ENCODE data around the gene LRRK1.

Gene LRRK1

GRCh38 chr15:100881573-100882336 is 37.4 kb upstream of the LRRK1 start:
- DNase-seq (ENCODE audit: low spot score), result no peak
- in situ Hi-C loops (cut with MboI; ENCODE audit: low sequenced_read_pairs, unreplicated experiment), result no loop called here
- TF ChIP-seq, protein P1, sequence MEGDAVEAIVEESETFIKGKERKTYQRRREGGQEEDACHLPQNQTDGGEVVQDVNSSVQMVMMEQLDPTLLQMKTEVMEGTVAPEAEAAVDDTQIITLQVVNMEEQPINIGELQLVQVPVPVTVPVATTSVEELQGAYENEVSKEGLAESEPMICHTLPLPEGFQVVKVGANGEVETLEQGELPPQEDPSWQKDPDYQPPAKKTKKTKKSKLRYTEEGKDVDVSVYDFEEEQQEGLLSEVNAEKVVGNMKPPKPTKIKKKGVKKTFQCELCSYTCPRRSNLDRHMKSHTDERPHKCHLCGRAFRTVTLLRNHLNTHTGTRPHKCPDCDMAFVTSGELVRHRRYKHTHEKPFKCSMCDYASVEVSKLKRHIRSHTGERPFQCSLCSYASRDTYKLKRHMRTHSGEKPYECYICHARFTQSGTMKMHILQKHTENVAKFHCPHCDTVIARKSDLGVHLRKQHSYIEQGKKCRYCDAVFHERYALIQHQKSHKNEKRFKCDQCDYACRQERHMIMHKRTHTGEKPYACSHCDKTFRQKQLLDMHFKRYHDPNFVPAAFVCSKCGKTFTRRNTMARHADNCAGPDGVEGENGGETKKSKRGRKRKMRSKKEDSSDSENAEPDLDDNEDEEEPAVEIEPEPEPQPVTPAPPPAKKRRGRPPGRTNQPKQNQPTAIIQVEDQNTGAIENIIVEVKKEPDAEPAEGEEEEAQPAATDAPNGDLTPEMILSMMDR (IDR thresholded peaks at IDR 0.05; ENCODE audit: borderline replicate concordance, control extremely low read depth, extremely low read depth, insufficient read depth, missing control alignments), result no peak

DNA sequence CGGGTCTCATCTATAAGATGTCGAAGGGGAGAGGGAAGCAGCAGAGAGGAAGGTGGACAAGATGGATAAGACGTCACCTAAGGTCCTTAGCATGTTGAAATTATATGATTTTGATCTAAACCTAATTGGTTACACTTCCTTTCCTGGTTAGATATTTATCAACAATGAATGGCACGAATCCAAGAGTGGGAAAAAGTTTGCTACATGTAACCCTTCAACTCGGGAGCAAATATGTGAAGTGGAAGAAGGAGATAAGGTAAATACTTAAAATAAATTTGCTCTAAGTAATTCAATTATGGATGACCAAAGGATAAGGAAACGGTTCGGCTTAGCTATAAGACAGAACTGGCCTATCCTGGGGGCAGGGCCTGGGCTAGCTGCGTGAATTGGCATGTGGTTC is 34.0 kb upstream of the LRRK1 start:
- in situ Hi-C loops (cut with MboI; ENCODE audit: low sequenced_read_pairs, unreplicated experiment), result no loop called here
- TF ChIP-seq, protein P1 (IDR thresholded peaks at IDR 0.05; ENCODE audit: borderline replicate concordance, control extremely low read depth, extremely low read depth, insufficient read depth, missing control alignments), result no peak
- DNase-seq (ENCODE audit: low spot score), result no peak

DNA sequence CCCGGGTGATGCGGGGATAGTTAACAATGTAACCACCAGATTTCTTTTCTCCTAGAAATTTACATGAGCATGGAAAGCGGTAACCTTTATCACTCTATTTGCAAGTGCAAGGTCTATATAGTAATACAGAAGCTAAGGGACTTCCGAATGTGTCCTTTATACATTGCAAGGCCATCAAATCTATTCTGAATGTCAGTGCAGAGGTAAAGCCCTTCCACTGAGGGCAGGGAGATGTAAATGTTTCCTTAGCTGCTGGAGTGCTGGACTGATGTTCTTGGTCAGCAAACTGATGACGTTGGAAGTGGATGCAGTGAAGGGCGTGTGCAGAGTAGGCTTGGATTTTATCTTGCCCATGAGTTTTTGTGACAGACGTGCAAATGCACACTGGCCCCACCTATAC is 33.3 kb upstream of the LRRK1 start:
- in situ Hi-C loops (cut with MboI; ENCODE audit: low sequenced_read_pairs, unreplicated experiment), result no loop called here
- no peak for DNase-seq (ENCODE audit: low spot score)
- TF ChIP-seq, protein P1 (IDR thresholded peaks at IDR 0.05; ENCODE audit: borderline replicate concordance, control extremely low read depth, extremely low read depth, insufficient read depth, missing control alignments), result no peak

DNA sequence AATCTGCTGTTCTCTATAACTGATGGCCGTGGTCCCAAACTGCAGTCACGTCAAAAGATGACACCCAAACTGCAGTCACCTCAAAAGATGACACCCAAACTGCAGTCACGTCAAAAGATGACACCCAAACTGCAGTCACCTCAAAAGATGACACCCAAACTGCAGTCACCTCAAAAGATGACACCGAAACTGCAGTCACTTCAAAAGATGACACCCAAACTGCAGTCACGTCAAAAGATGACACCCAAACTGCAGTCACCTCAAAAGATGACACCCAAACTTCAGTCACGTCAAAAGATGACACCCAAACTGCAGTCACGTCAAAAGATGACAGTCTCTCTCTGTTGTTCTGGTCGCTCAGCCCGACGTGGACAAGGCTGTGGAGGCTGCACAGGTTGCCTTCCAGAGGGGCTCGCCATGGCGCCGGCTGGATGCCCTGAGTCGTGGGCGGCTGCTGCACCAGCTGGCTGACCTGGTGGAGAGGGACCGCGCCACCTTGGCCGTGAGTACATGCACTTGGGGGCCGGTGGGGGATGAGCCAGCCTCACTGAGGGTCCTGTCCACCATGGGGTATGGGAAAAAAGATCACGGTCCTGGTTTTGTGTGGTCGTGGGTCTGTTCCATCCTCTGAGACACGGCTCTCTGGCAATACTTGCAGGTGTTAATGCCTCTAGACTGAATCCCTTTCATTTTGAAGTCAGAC is 31.8 kb upstream of the LRRK1 start:
- TF ChIP-seq, protein P1 (IDR thresholded peaks at IDR 0.05; ENCODE audit: borderline replicate concordance, control extremely low read depth, extremely low read depth, insufficient read depth, missing control alignments), result no peak
- no peak for DNase-seq (ENCODE audit: low spot score)
- in situ Hi-C loops (cut with MboI; ENCODE audit: low sequenced_read_pairs, unreplicated experiment), result no loop called here

GRCh38 chr15:100889385-100890050 is 29.6 kb upstream of the LRRK1 start:
- TF ChIP-seq, protein P1 (IDR thresholded peaks at IDR 0.05; ENCODE audit: borderline replicate concordance, control extremely low read depth, extremely low read depth, insufficient read depth, missing control alignments), result no peak
- DNase-seq (ENCODE audit: low spot score), result no peak
- in situ Hi-C loops (cut with MboI; ENCODE audit: low sequenced_read_pairs, unreplicated experiment), result no loop called here

GRCh38 chr15:100890051-100890720 is 29.0 kb upstream of the LRRK1 start:
- no peak for DNase-seq (ENCODE audit: low spot score)
- in situ Hi-C loops (cut with MboI; ENCODE audit: low sequenced_read_pairs, unreplicated experiment), result no loop called here
- TF ChIP-seq, protein P1 (IDR thresholded peaks at IDR 0.05; ENCODE audit: borderline replicate concordance, control extremely low read depth, extremely low read depth, insufficient read depth, missing control alignments), result no peak

All from GM13976 (cell line).